HepG2 (cell line): ENCODE measurements around the gene CPA2. TPM values are rescaled to one million over a fixed set of nuclear protein-coding genes. Genes with fewer than 3 reads are reported as not detected.

Experiments
- ATAC-seq: fragments of 200-7000 bp; cut with Tn5 transposase; 3 replicates; pipeline ENCODE4 v1.9.1; 2020; ENCODE audit warnings: mild to moderate bottlenecking, moderate library complexity
- BruUV-seq: library from RNA; stranded (reverse); fragments of 400-500 nt; replicated peaks from 2 replicates; lab custom pipeline; 2021; lab: Mats Ljungman, UMichigan
- CTCF ChIA-PET: fragments of 300-600 bp; formaldehyde crosslinking; extraction: SDS; loops from one replicate; lab custom pipeline; 2021; ENCODE audit warnings: low total read pairs, inconsistent platforms, low intra/inter-chr PET ratio; lab: Yijun Ruan, JAX
- POLR2A ChIA-PET: fragments of 350-600 bp; sonication (Branson Sonifier 250); formaldehyde crosslinking; loops from one replicate; lab custom pipeline; 2020; ENCODE audit warnings: antibody characterized with exemption, inconsistent platforms; lab: Yijun Ruan, JAX
- DNase-seq: peaks from one replicate; pipeline ENCODE4 v3.0.0-alpha.2; 2015; ENCODE audit warnings: low spot score
- FAIRE-seq: peaks from 3 replicates; lab custom pipeline; 2011; peaks lifted over from hg19 to GRCh38; lab: Jason Lieb, UNC
- H2AFZ ChIP-seq: one replicate; pipeline ENCODE4 v1.6.1; 2011; ENCODE audit warnings: low read length, inconsistent platforms
- H3K27ac ChIP-seq: fragments of 300-600 bp; 3 replicates; pipeline ENCODE4 v1.8.0; 2011; ENCODE audit warnings: mixed run types, mild to moderate bottlenecking, mixed read lengths, low read length, inconsistent platforms; ENCODE audit not compliant: insufficient read depth; ENCODE audit errors: extremely low read length
- H3K27me3 ChIP-seq, 2 experiments: fragments of 200-600 bp in 1 of 2; 2 replicates in 1 of 2; 3 replicates in 1 of 2; pipeline versions ENCODE4 v1.6.0 to v1.8.0; 2011; ENCODE audit warnings: low read length in 2 of 2, mild to moderate bottlenecking in 2 of 2, moderate library complexity in 2 of 2, inconsistent platforms in 1 of 2; ENCODE audit not compliant: insufficient read depth in 2 of 2, control insufficient read depth in 1 of 2
- H3K36me3 ChIP-seq, 2 experiments: fragments of 200-600 bp in 1 of 2; replicated peaks in 1 of 2; 2 replicates in 1 of 2; 3 replicates in 1 of 2; pipeline versions ENCODE4 v1.5.1 to v1.8.0; 2011; ENCODE audit warnings: low read length in 2 of 2, inconsistent platforms in 1 of 2; ENCODE audit not compliant: insufficient read depth in 2 of 2, control insufficient read depth in 1 of 2
- H3K4me1 ChIP-seq: 2 replicates; pipeline ENCODE4 v1.5.1; 2012; ENCODE audit warnings: low read length, inconsistent platforms; ENCODE audit not compliant: insufficient read depth
- H3K4me2 ChIP-seq: 2 replicates; pipeline ENCODE4 v1.6.0; 2011; ENCODE audit warnings: low read depth, low read length, inconsistent platforms
- H3K4me3 ChIP-seq, 3 experiments: fragments of 200-600 bp in 1 of 3; sonication (generic), shearing (Covaris generic) in 1 of 3; replicated peaks in 1 of 3; 2 replicates each; pipeline ENCODE4 v1.5.1; 2011 to 2016; ENCODE audit warnings: low read length in 3 of 3, inconsistent platforms in 2 of 3, low read depth in 2 of 3, mild to moderate bottlenecking in 2 of 3, control low read depth in 1 of 3, mixed read lengths in 1 of 3; ENCODE audit not compliant: insufficient read depth in 1 of 3
- H3K79me2 ChIP-seq: one replicate; pipeline ENCODE4 v1.6.1; 2011; ENCODE audit warnings: low read length, inconsistent platforms; ENCODE audit not compliant: insufficient read depth
- H3K9ac ChIP-seq: 2 replicates; pipeline ENCODE4 v1.6.0; 2011; ENCODE audit warnings: mild to moderate bottlenecking, low read depth, low read length, inconsistent platforms; ENCODE audit not compliant: insufficient read depth
- H3K9me3 ChIP-seq: 2 replicates; pipeline ENCODE4 v1.5.1; 2012; ENCODE audit warnings: mild to moderate bottlenecking, low read length
- H4K20me1 ChIP-seq: 2 replicates; pipeline ENCODE4 v1.6.0; 2011; ENCODE audit warnings: inconsistent platforms, mild to moderate bottlenecking, low read length, moderate library complexity; ENCODE audit not compliant: insufficient read depth
- CBFB ChIP-seq: sonication (generic); formaldehyde crosslinking; IDR thresholded peaks from 2 replicates; pipeline ENCODE4 v1.4.0; 2020; ENCODE audit warnings: missing genetic modification reagents
- KLF16 ChIP-seq, 2 experiments: sonication (generic) in 1 of 2; formaldehyde crosslinking in 1 of 2; IDR thresholded peaks; 2 replicates each; pipeline versions ENCODE4 v1.6.1 to v1.8.0; 2016 to 2023; ENCODE audit warnings: missing genetic modification reagents in 2 of 2, missing compliant biosample characterization in 1 of 2
- MBD4 ChIP-seq: IDR thresholded peaks from 2 replicates; pipeline ENCODE4 v1.6.1; 2012; ENCODE audit warnings: low read length, inconsistent platforms, borderline replicate concordance
- NAIF1 ChIP-seq: sonication (generic); formaldehyde crosslinking; IDR thresholded peaks from 2 replicates; pipeline ENCODE4 v1.5.0; 2020; ENCODE audit warnings: mild to moderate bottlenecking, missing genetic modification reagents, borderline replicate concordance
- PRDM10 ChIP-seq: sonication (generic); formaldehyde crosslinking; IDR thresholded peaks from 2 replicates; pipeline ENCODE4 v1.4.0; 2020; ENCODE audit warnings: low read depth, missing genetic modification reagents
- RBFOX2 ChIP-seq: fragments of 200-400 bp; formaldehyde crosslinking; IDR thresholded peaks from 2 replicates; pipeline ENCODE4 v1.6.1; 2017; ENCODE audit warnings: low read depth, mild to moderate bottlenecking, low read length
- XRCC5 ChIP-seq: fragments of 200-400 bp; formaldehyde crosslinking; optimal IDR thresholded peaks from 2 replicates; pipeline ENCODE3; 2017; ENCODE audit warnings: mild to moderate bottlenecking, low read length
- ZNF263 ChIP-seq: sonication (generic); formaldehyde crosslinking; IDR thresholded peaks from 2 replicates; pipeline ENCODE4 v1.4.0; 2020; ENCODE audit warnings: missing genetic modification reagents
- ZNF30 ChIP-seq: sonication (generic); formaldehyde crosslinking; IDR thresholded peaks from 2 replicates; pipeline ENCODE4 v1.5.0; 2020; ENCODE audit warnings: mild to moderate bottlenecking, missing genetic modification reagents
- ZNF468 ChIP-seq: sonication (generic); formaldehyde crosslinking; IDR thresholded peaks from 2 replicates; pipeline ENCODE4 v1.8.0; 2022; ENCODE audit warnings: mild to moderate bottlenecking, moderate library complexity, missing genetic modification reagents
- ZNF713 ChIP-seq: sonication (generic); formaldehyde crosslinking; IDR thresholded peaks from 2 replicates; pipeline ENCODE4 v1.4.0; 2020; ENCODE audit warnings: mild to moderate bottlenecking, missing genetic modification reagents
- ZNF720 ChIP-seq: sonication (generic); formaldehyde crosslinking; IDR thresholded peaks from 2 replicates; pipeline ENCODE4 v1.4.0; 2020; ENCODE audit warnings: missing genetic modification reagents
- WGBS: methylation state at CpG from one replicate; pipeline ENCODE4 v1.1.6; 2017; ENCODE audit warnings: low lambda C conversion rate; 5-methylcytosine and 5-hydroxymethylcytosine counted together
- in situ Hi-C: cut with HindIII; loops from 2 replicates; pipeline ENCODE4 v1.10.0; 2017; ENCODE audit warnings: low pct_unique_long_range_greater_than_20kb; ENCODE audit not compliant: extremely low pct_ligation_motif_present
- intact Hi-C: fragments of 100-400 bp; cut with micrococcal nuclease; formaldehyde crosslinking; loops from one replicate; pipeline ENCODE4 v1.10.0; 2022; ENCODE audit not compliant: unreplicated experiment
- polyA plus RNA-seq, 8 experiments: library from polyadenylated mRNA; depleted of rRNA in 3 of 8; stranded (reverse) in 7 of 8; unstranded in 1 of 8; fragments of >200 nt; fragmentation: Illumina TruSeq in 4 of 8; extraction: Trizol in 4 of 8; gene quantifications; 2 replicates each; pipeline versions ENCODE4 v1.2.1 to v1.2.3, GENCODE V29; 2011 to 2016; ENCODE audit warnings: low read depth in 4 of 8, missing spikeins in 1 of 8, mixed read lengths in 1 of 8; ENCODE audit not compliant: insufficient read depth in 1 of 8
- total RNA-seq, 5 experiments: library from RNA; depleted of rRNA; stranded (reverse); fragments of >200 nt; fragmentation: Illumina TruSeq; extraction: Trizol; gene quantifications; 2 replicates each; pipeline ENCODE4 v1.2.3, GENCODE V29; 2016; ENCODE audit warnings: low read depth in 1 of 5
- TF ChIP-seq, protein P1 (sequence below): sonication (generic); formaldehyde crosslinking; IDR thresholded peaks from 2 replicates; pipeline ENCODE4 v1.4.0; 2020; ENCODE audit warnings: missing genetic modification reagents

CPA2 gene
- total and polyA plus RNA-seq, 2 of the 13 experiments (the other 11 are each of a cell fraction or from before 2014, with no cell fraction given), result not detected

GRCh38 chr7:130289478-130289877, 22.8 kb downstream of the CPA2 start:
- Histone ChIP-seq H2AFZ (no peak overlapping the region), H3K27me3 (no peaks in the 10 kb centered on the region; a peak in 2 of 5 replicates), H3K4me3 (no peak overlapping the region), H3K4me1 (peaks cover 7% of the 10 kb centered on the region), H3K79me2 (no peaks in the 10 kb centered on the region), H3K4me2 (no peak overlapping the region), H3K27ac (no peak overlapping the region)
- no peak for ATAC-seq
- WGBS, result 71% methylated on average over 8 of the region's 9 CpGs
- in situ Hi-C loops, result no loop called here
- POLR2A ChIA-PET, result no interaction called here
- FAIRE-seq, result no peak
- CTCF ChIA-PET, result no interaction called here
- TF ChIP-seq NAIF1 (CRISPR knock-in tag) (no peak), XRCC5 (no peak), ZNF30 (CRISPR knock-in tag) (no peak), RBFOX2 (no peak), PRDM10 (CRISPR knock-in tag) (no peak), ZNF263 (CRISPR knock-in tag) (no peak), ZNF720 (CRISPR knock-in tag) (no peak), ZNF713 (CRISPR knock-in tag) (no peak), ZNF468 (CRISPR knock-in tag) (no peak), MBD4 (no peak), KLF16 (CRISPR knock-in tag; IDR thresholded peaks at IDR 0.05) (no peak), CBFB (CRISPR knock-in tag) (no peak)
- TF ChIP-seq, protein P1, sequence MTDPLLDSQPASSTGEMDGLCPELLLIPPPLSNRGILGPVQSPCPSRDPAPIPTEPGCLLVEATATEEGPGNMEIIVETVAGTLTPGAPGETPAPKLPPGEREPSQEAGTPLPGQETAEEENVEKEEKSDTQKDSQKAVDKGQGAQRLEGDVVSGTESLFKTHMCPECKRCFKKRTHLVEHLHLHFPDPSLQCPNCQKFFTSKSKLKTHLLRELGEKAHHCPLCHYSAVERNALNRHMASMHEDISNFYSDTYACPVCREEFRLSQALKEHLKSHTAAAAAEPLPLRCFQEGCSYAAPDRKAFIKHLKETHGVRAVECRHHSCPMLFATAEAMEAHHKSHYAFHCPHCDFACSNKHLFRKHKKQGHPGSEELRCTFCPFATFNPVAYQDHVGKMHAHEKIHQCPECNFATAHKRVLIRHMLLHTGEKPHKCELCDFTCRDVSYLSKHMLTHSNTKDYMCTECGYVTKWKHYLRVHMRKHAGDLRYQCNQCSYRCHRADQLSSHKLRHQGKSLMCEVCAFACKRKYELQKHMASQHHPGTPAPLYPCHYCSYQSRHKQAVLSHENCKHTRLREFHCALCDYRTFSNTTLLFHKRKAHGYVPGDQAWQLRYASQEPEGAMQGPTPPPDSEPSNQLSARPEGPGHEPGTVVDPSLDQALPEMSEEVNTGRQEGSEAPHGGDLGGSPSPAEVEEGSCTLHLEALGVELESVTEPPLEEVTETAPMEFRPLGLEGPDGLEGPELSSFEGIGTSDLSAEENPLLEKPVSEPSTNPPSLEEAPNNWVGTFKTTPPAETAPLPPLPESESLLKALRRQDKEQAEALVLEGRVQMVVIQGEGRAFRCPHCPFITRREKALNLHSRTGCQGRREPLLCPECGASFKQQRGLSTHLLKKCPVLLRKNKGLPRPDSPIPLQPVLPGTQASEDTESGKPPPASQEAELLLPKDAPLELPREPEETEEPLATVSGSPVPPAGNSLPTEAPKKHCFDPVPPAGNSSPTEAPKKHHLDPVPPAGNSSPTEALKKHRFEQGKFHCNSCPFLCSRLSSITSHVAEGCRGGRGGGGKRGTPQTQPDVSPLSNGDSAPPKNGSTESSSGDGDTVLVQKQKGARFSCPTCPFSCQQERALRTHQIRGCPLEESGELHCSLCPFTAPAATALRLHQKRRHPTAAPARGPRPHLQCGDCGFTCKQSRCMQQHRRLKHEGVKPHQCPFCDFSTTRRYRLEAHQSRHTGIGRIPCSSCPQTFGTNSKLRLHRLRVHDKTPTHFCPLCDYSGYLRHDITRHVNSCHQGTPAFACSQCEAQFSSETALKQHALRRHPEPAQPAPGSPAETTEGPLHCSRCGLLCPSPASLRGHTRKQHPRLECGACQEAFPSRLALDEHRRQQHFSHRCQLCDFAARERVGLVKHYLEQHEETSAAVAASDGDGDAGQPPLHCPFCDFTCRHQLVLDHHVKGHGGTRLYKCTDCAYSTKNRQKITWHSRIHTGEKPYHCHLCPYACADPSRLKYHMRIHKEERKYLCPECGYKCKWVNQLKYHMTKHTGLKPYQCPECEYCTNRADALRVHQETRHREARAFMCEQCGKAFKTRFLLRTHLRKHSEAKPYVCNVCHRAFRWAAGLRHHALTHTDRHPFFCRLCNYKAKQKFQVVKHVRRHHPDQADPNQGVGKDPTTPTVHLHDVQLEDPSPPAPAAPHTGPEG, result no peak
- TF ChIP-seq, all 625 proteins: peak for 0
- intact Hi-C loops, result no loop called here
- BruUV-seq, result no TSS peak
- DNase-seq, result no peak
- no peak overlapping the region for H3K9ac ChIP-seq
- H3K9me3 ChIP-seq, result no peaks in the 10 kb centered on the region
- no peaks in the 10 kb centered on the region for H4K20me1 ChIP-seq
- no peaks in the 10 kb centered on the region for H3K36me3 ChIP-seq
